ENCODE results near the gene SLC13A1. TPM values are rescaled to one million over a fixed set of nuclear protein-coding genes. Genes with fewer than 3 reads are reported as not detected.

SLC13A1 gene
- total RNA-seq, 4 donors from 2014 or later = not detected

GRCh38 chr7:123191132-123191531, 8.6 kb downstream of the SLC13A1 start:
- WGBS, 2 donors = 76 to 79% methylated on average over 1 of the region's 1 CpG
- intact Hi-C loops (cut with DNase I; ENCODE audit: low total_unique reads) = no loop called here
- no peak for DNase-seq (ENCODE audit: low spot score in 2 of 2)
- H3K4me3 ChIP-seq (ENCODE audit: low read depth, poor library complexity, severe bottlenecking) = no peak overlapping the region
- TF ChIP-seq POLR2A (IDR thresholded peaks at IDR 0.05) = no peak
- TF ChIP-seq CTCF (IDR thresholded peaks at IDR 0.05) = no peak

GRCh38 chr7:123190109-123190831, 9.5 kb downstream of the SLC13A1 start:
- DNase-seq (ENCODE audit: low spot score in 2 of 2) = no peak
- H3K4me3 ChIP-seq (ENCODE audit: low read depth, poor library complexity, severe bottlenecking) = no peak overlapping the region
- 67 to 69% methylated on average over 2 of the region's 2 CpGs for WGBS, 2 donors
- TF ChIP-seq POLR2A (IDR thresholded peaks at IDR 0.05) = no peak
- TF ChIP-seq CTCF (IDR thresholded peaks at IDR 0.05) = no peak
- intact Hi-C loops (cut with DNase I; ENCODE audit: low total_unique reads) = no loop called here

GRCh38 chr7:123185756-123186155, 14.0 kb downstream of the SLC13A1 start:
- TF ChIP-seq CTCF (IDR thresholded peaks at IDR 0.05) = no peak
- no peak for TF ChIP-seq POLR2A (IDR thresholded peaks at IDR 0.05)
- H3K4me3 ChIP-seq (ENCODE audit: low read depth, poor library complexity, severe bottlenecking) = no peak overlapping the region
- no peak for DNase-seq (ENCODE audit: low spot score in 2 of 2)
- 35 to 63% methylated on average over 3 of the region's 3 CpGs for WGBS, 2 donors
- intact Hi-C loops (cut with DNase I; ENCODE audit: low total_unique reads) = no loop called here

GRCh38 chr7:123184271-123184670, 15.5 kb downstream of the SLC13A1 start:
- TF ChIP-seq POLR2A (IDR thresholded peaks at IDR 0.05) (no peak), CTCF (IDR thresholded peaks at IDR 0.05) (no peak)
- DNase-seq (ENCODE audit: low spot score in 2 of 2) = no peak
- intact Hi-C loops (cut with DNase I; ENCODE audit: low total_unique reads) = no loop called here
- no peak overlapping the region for H3K4me3 ChIP-seq (ENCODE audit: low read depth, poor library complexity, severe bottlenecking)

- no peak overlapping the region for H3K4me3 ChIP-seq (ENCODE audit: low read depth, poor library complexity, severe bottlenecking)
- no peak for DNase-seq (ENCODE audit: low spot score in 2 of 2)
- 83 to 84% methylated on average over 2 of the region's 2 CpGs for WGBS, 2 donors
- intact Hi-C loops (cut with DNase I; ENCODE audit: low total_unique reads) = no loop called here
- no peak for TF ChIP-seq POLR2A (IDR thresholded peaks at IDR 0.05)
- no peak for TF ChIP-seq CTCF (IDR thresholded peaks at IDR 0.05)
Measured at GRCh38 chr7:123183431-123183830, 16.3 kb downstream of the SLC13A1 start.

GRCh38 chr7:123177442-123177841, 22.3 kb downstream of the SLC13A1 start:
- intact Hi-C loops (cut with DNase I; ENCODE audit: low total_unique reads) = no loop called here
- TF ChIP-seq CTCF (IDR thresholded peaks at IDR 0.05) (no peak), POLR2A (IDR thresholded peaks at IDR 0.05) (no peak)
- DNase-seq (ENCODE audit: low spot score in 2 of 2) = no peak
- no peak overlapping the region for H3K4me3 ChIP-seq (ENCODE audit: low read depth, poor library complexity, severe bottlenecking)

Measured in lower leg skin (tissue), 4 donors.